ENCODE results near the gene STPG3. TPM values are rescaled to one million over a fixed set of nuclear protein-coding genes. Genes with fewer than 3 reads are reported as not detected.

Gene STPG3
- total and polyA plus RNA-seq, 9 of the 15 experiments (the other 6 are each of a cell fraction or from before 2014, with no cell fraction given), result not detected

- TF ChIP-seq RERE (CRISPR knock-in tag; IDR thresholded peaks at IDR 0.05; ENCODE audit: borderline replicate concordance) (no peak), PATZ1 (CRISPR knock-in tag; IDR thresholded peaks at IDR 0.05; ENCODE audit: borderline replicate concordance) (no peak), ZNF324 (CRISPR knock-in tag; IDR thresholded peaks at IDR 0.05) (no peak), DEAF1 (CRISPR knock-in tag; IDR thresholded peaks at IDR 0.05) (no peak), ATF1 (CRISPR knock-in tag; IDR thresholded peaks at IDR 0.05) (no peak), ATF1 (tag; IDR thresholded peaks at IDR 0.05) (no peak), ATF3 (IDR thresholded peaks at IDR 0.05) (no peak), ATF3 (CRISPR knock-in tag; conservative IDR thresholded peaks at IDR 0.05) (no peak), ZNF23 (CRISPR knock-in tag; IDR thresholded peaks at IDR 0.05) (no peak), PHTF2 (CRISPR knock-in tag; IDR thresholded peaks at IDR 0.05) (no peak), DNMT1 (IDR thresholded peaks at IDR 0.05) (no peak), NFIX (CRISPR knock-in tag; IDR thresholded peaks at IDR 0.05; ENCODE audit: low read depth) (no peak), GATAD2A (IDR thresholded peaks at IDR 0.05) (no peak), CREB3 (tag; conservative IDR thresholded peaks at IDR 0.05; ENCODE audit: low read depth) (no peak), HNRNPK (IDR thresholded peaks at IDR 0.05; ENCODE audit: low read depth, low read length, poor library complexity, severe bottlenecking) (no peak), TFAM (CRISPR knock-in tag; conservative IDR thresholded peaks at IDR 0.05) (no peak), SMARCA4 (IDR thresholded peaks at IDR 0.05) (no peak)
Observed at GRCh38 chr9:137217276-137218211, 33.5 kb upstream of the STPG3 start (continued).
